ENCODE results near the gene NFKBIA.
"Not testable (repeated sequence)": the region's sequence is repeated elsewhere in the genome, so short reads cannot be mapped to it uniquely, and the experiment has no call there.

The NFKBIA gene

GRCh38 chr14:35388656-35389314 is 15.8 kb downstream of the NFKBIA start:
- DNase-seq = no peak

GRCh38 chr14:35387713-35388579 is 16.6 kb downstream of the NFKBIA start:
- no peak for DNase-seq

GRCh38 chr14:35387219-35387618 is 17.3 kb downstream of the NFKBIA start:
- DNase-seq = no peak

GRCh38 chr14:35386673-35387125 is 17.9 kb downstream of the NFKBIA start:
- peak; percentile 99 for DNase-seq

- DNase-seq = peak; percentile 100
Observed at GRCh38 chr14:35385042-35385839, 19.3 kb downstream of the NFKBIA start.

GRCh38 chr14:35384455-35385041 is 20.0 kb downstream of the NFKBIA start:
- no peak for DNase-seq

- DNase-seq = no peak
Observed at GRCh38 chr14:35383569-35384454, 20.7 kb downstream of the NFKBIA start.

- no peak for DNase-seq
Observed at GRCh38 chr14:35380794-35381193, 23.8 kb downstream of the NFKBIA start.

GRCh38 chr14:35379234-35379933 is 25.2 kb downstream of the NFKBIA start:
- not testable (repeated sequence) for DNase-seq

- no peak for DNase-seq
Observed at GRCh38 chr14:35378425-35379233, 25.9 kb downstream of the NFKBIA start.

GRCh38 chr14:35375558-35376025 is 29.0 kb downstream of the NFKBIA start:
- no peak for DNase-seq

GRCh38 chr14:35374263-35374712 is 30.3 kb downstream of the NFKBIA start:
- peak; percentile 83 for DNase-seq

- not testable (repeated sequence) for DNase-seq
Observed at GRCh38 chr14:35373208-35373607, 31.3 kb downstream of the NFKBIA start.

- DNase-seq = no peak
Observed at GRCh38 chr14:35370969-35371368, 33.6 kb downstream of the NFKBIA start.

- peak; percentile 100 for DNase-seq
Observed at GRCh38 chr14:35369701-35370191, 34.8 kb downstream of the NFKBIA start.

GRCh38 chr14:35368583-35369392 is 35.8 kb downstream of the NFKBIA start:
- no peak for DNase-seq

- no peak for DNase-seq
Observed at GRCh38 chr14:35368139-35368460, 36.4 kb downstream of the NFKBIA start.

- DNase-seq = no peak
Observed at GRCh38 chr14:35367056-35367372, 37.5 kb downstream of the NFKBIA start.

GRCh38 chr14:35366521-35366976 is 38.0 kb downstream of the NFKBIA start:
- DNase-seq = no peak

All from NCI-H2029 (cell line).